HS-5 (cell line): ENCODE measurements around the gene NOSIP.

ENCODE experiments used
- DNase-seq: peaks from one replicate; pipeline ENCODE4 v3.0.0-alpha.2; 2012; ENCODE audit warnings: low read depth

The NOSIP gene

DNA sequence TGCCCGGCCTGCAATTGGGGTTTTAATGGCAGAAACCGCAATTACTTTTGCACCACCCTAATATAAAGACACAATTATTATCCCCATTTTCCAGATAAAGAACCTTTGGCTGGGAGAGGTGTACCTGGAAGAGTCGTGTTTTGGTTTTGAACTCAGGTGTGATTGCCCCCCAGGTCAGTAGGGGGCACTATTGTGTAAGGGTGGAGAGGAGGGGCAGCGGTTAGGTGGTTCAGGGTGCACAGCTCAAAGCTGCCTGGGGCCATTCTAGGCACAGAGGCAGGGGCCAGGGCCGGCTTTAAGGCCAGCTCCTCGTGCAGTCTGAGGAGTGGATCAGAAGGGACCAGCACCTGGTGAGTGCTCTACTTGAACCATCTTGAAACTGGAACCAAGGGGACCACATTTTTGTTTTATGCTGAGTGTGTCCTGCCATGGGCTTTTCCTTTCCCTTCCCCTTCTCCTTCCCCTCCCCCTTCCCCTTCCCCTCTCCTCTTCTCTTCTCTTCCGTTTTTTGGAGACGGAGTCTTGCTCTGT is 73.7 kb downstream of the NOSIP start:
- no peak for DNase-seq
